ENCODE measurements around the gene HSPA4. TPM values are rescaled to one million over a fixed set of nuclear protein-coding genes. Genes with fewer than 3 reads are reported as not detected.

HSPA4 gene
- total RNA-seq, 4 donors from 2014 or later = 32.8 to 48.3 (median 45.4) TPM

DNA sequence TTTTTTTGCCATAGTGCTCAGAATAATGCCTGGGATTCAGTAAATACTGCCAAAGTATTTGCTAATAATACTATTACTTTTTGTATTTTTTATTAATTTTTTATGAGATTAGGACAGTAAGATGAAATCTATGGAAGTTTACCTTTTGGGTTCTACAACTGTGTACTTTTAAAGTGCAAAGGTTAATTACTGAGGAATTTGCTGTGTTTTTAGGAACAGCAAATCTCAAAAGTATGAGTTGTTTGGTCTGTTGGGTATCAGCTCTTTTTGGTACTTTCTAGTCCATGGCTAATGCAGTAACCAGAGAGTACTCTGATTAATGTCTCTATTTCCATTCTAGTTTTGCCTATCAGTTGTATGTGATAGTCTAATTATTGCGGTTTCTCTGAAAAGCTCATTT is 5.1 kb downstream of the HSPA4 start:
- H3K27ac ChIP-seq = no peak overlapping the region
- H3K27me3 ChIP-seq = no peaks in the 10 kb centered on the region
- WGBS, 2 donors = 81 to 91% methylated on average over 1 of the region's 1 CpG
- H3K36me3 ChIP-seq = no peaks in the 10 kb centered on the region
- TF ChIP-seq EP300 (IDR thresholded peaks at IDR 0.05) (no peak), POLR2A (IDR thresholded peaks at IDR 0.05) (no peak)
- TF ChIP-seq, protein P1, sequence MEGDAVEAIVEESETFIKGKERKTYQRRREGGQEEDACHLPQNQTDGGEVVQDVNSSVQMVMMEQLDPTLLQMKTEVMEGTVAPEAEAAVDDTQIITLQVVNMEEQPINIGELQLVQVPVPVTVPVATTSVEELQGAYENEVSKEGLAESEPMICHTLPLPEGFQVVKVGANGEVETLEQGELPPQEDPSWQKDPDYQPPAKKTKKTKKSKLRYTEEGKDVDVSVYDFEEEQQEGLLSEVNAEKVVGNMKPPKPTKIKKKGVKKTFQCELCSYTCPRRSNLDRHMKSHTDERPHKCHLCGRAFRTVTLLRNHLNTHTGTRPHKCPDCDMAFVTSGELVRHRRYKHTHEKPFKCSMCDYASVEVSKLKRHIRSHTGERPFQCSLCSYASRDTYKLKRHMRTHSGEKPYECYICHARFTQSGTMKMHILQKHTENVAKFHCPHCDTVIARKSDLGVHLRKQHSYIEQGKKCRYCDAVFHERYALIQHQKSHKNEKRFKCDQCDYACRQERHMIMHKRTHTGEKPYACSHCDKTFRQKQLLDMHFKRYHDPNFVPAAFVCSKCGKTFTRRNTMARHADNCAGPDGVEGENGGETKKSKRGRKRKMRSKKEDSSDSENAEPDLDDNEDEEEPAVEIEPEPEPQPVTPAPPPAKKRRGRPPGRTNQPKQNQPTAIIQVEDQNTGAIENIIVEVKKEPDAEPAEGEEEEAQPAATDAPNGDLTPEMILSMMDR (IDR thresholded peaks at IDR 0.05) = no peak
- H3K9me3 ChIP-seq = no peaks in the 10 kb centered on the region
- no peak overlapping the region for H3K4me3 ChIP-seq
- DNase-seq (ENCODE audit: low spot score in 2 of 2) = no peak
- H3K4me1 ChIP-seq = peaks cover 0 to 61% (median 13%) of the 10 kb centered on the region in 4 donors

DNA sequence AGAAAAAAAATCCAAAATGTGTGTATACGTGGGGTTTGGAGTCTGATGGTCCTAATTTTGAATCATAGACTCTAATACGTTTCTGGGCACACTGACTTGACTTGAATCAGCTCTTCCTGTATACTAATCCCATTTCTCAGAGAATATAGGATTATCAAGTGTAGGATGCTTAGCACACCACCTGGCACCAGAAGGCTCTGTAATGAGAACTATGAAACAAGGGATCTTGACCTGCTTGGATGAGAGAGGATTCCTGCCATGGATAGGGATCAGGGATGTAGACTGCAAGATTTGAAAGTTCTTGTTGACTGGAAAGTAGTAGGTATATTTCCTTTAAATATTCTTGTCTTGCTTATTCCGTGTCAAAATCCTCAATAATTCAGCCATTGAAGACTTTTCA is 7.8 kb downstream of the HSPA4 start:
- Histone ChIP-seq H3K36me3 (no peaks in the 10 kb centered on the region), H3K4me1 (peaks cover 0 to 51% (median under 1%) of the 10 kb centered on the region in 4 donors), H3K4me3 (no peak overlapping the region), H3K9me3 (no peaks in the 10 kb centered on the region), H3K27me3 (no peaks in the 10 kb centered on the region), H3K27ac (no peak overlapping the region)
- TF ChIP-seq POLR2A (IDR thresholded peaks at IDR 0.05) = no peak
- no peak for TF ChIP-seq EP300 (IDR thresholded peaks at IDR 0.05)
- TF ChIP-seq, protein P1 (IDR thresholded peaks at IDR 0.05) = no peak
- DNase-seq (ENCODE audit: low spot score in 2 of 2) = no peak
- 75 to 80% methylated on average over 3 of the region's 3 CpGs for WGBS, 2 donors

DNA sequence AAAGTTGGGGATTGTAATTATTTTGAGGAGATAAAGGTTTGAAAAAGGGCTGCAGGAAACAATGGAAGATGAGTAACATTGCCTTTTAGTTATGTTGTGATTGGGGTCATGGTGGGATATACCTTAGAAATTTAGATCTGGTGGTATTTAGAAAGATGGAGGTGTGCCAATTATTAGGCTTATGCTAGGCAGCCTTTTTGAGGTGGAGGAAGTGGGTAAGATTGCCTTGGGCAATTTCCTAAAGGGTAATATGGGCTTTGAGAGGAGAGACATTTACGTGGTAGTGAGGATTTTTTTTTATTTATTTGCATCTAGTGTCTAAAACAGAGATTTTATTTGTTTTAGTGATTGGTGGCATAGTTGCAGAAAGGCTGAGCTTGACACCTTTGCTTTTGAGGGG is 10.5 kb downstream of the HSPA4 start:
- H3K4me1 ChIP-seq = peaks cover 0 to 30% (median 0%) of the 10 kb centered on the region in 4 donors
- H3K9me3 ChIP-seq = no peaks in the 10 kb centered on the region
- no peak for DNase-seq (ENCODE audit: low spot score in 2 of 2)
- no peak for TF ChIP-seq POLR2A (IDR thresholded peaks at IDR 0.05)
- WGBS, 2 donors = 61 to 81% methylated on average over 1 of the region's 1 CpG
- H3K27ac ChIP-seq = no peak overlapping the region
- H3K4me3 ChIP-seq = no peak overlapping the region
- H3K27me3 ChIP-seq = no peaks in the 10 kb centered on the region
- peaks cover 0 to under 1% (median 0%) of the 10 kb centered on the region in 3 donors for H3K36me3 ChIP-seq

- Histone ChIP-seq H3K4me1 (peaks cover 0 to 15% (median 0%) of the 10 kb centered on the region in 4 donors), H3K36me3 (peaks cover 0 to 13% (median 9%) of the 10 kb centered on the region in 3 donors), H3K9me3 (no peaks in the 10 kb centered on the region), H3K27me3 (no peaks in the 10 kb centered on the region), H3K27ac (no peak overlapping the region), H3K4me3 (no peak overlapping the region)
- TF ChIP-seq EP300 (IDR thresholded peaks at IDR 0.05) (no peak), POLR2A (IDR thresholded peaks at IDR 0.05) (no peak)
- TF ChIP-seq, protein P1 (IDR thresholded peaks at IDR 0.05) = no peak
- no peak for DNase-seq (ENCODE audit: low spot score in 2 of 2)
- WGBS, 2 donors = 80% methylated on average over 10 of the region's 10 CpGs
Measured at GRCh38 chr5:133063965-133064364, 12.2 kb downstream of the HSPA4 start.

DNA sequence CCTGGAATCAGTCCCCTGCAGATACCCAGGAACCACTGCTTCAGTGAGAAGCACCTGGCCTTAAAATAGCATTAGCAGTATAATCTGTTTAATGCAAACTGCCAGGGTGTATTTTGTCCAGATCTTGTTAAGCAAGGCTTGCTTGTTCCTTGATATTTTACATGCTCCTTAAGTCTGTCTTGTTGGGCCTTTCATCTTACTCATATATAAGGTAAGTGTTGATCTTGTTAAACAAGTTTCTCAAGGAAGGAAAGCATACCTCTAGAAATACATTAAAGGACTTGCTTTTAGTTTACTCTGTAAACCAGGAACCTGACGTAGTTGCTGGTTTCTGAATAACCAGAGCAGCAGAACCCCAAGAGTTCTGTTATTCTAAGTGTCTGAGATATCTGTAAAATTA is 13.7 kb downstream of the HSPA4 start:
- no peak for DNase-seq (ENCODE audit: low spot score in 2 of 2)
- 83 to 84% methylated on average over 1 of the region's 1 CpG for WGBS, 2 donors
- peaks cover 0 to 27% (median 12%) of the 10 kb centered on the region in 3 donors for H3K36me3 ChIP-seq
- no peak for TF ChIP-seq POLR2A (IDR thresholded peaks at IDR 0.05)
- no peak for TF ChIP-seq EP300 (IDR thresholded peaks at IDR 0.05)
- TF ChIP-seq, protein P1 (IDR thresholded peaks at IDR 0.05) = no peak
- no peaks in the 10 kb centered on the region for H3K27me3 ChIP-seq
- H3K27ac ChIP-seq = no peak overlapping the region
- H3K4me3 ChIP-seq = no peak overlapping the region
- peaks cover 0 to 13% (median 0%) of the 10 kb centered on the region in 4 donors for H3K4me1 ChIP-seq
- H3K9me3 ChIP-seq = no peaks in the 10 kb centered on the region

DNA sequence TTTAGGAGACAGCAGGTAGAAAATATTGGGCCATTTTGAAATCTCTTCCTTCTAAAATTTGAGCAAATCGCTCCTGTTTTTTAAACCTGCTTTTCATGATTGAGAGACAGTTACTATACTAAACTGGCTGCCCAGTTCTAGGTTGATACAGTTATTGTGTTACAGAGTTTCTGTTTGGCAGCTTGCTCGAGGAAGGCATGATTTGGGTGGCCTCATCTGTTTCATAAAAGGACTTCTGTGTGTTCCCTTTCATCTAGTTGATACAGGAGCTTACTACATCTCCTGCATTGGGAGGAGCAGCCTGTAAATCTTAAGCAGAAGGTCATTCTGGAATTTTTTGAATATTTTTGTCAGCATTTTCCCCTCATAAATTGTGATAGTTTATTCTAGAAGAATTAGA is 14.2 kb downstream of the HSPA4 start:
- no peaks in the 10 kb centered on the region for H3K9me3 ChIP-seq
- H3K36me3 ChIP-seq = peaks cover 0 to 33% (median 16%) of the 10 kb centered on the region in 3 donors
- H3K27me3 ChIP-seq = no peaks in the 10 kb centered on the region
- TF ChIP-seq POLR2A (IDR thresholded peaks at IDR 0.05) (no peak), EP300 (IDR thresholded peaks at IDR 0.05) (no peak)
- TF ChIP-seq, protein P1 (IDR thresholded peaks at IDR 0.05) = no peak
- DNase-seq (ENCODE audit: low spot score in 2 of 2) = no peak
- no peak overlapping the region for H3K27ac ChIP-seq
- H3K4me1 ChIP-seq = peaks cover 0 to 13% (median 0%) of the 10 kb centered on the region in 4 donors
- no peak overlapping the region for H3K4me3 ChIP-seq
- 78 to 80% methylated on average over 2 of the region's 2 CpGs for WGBS, 2 donors
